ENCODE results near the gene C1orf159. TPM values are rescaled to one million over a fixed set of nuclear protein-coding genes. Genes with fewer than 3 reads are reported as not detected.

The C1orf159 gene
- total and polyA plus RNA-seq, 2 donors (not counting 1 experiment from before 2014, with no cell fraction given) = 2.6 to 3.3 TPM

DNA sequence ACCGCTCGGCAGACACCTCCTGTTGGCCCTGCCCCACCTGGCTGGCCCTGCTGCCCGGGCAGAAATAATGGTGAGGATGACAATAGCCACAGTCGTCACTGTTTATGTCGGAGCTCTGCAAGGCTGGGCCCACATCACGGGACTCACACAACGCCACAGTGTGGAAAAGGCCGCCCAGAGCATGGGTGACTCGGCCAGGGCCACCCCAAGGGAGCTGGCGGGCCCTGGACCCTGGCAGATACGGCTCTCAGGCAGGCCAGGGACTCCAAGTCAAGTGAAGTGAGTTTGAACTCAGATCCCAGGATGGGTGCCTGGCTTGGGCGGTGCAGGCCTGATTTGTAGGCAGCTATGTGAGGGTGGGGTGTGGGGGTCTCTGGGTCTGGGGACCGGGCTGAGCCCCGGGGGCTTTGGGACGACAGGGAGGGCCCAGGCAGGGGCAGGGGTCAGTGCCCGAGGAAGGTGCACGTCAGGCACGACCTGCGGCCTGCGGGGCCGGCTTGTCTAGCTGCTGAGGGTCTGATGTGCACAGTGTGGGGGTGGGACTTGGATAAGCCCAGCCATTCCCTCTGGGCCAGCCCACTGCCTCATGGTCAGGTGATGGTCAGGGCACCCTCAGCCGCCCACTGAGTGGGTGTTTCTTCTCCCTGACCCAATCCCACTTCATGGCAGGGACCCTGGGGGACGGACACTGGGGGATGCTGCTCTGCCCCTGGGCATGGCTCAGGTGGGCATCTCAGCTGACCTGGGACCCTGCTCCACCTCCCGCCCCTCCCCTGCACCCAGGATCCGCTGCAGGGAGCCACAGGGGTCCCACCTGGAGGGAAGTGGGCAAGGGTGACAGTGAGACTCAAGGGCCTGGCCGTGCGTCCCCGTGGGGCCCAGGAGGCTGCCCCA, 42.8 kb downstream of the C1orf159 start:
- Histone ChIP-seq H3K27ac (ENCODE audit: insufficient read depth, low read length) (no peak overlapping the region), H3K4me2 (ENCODE audit: extremely low read depth, insufficient read depth, low read length) (no peak overlapping the region), H4K20me1 (ENCODE audit: control insufficient read depth, extremely low read depth, insufficient read depth, low read length) (no peaks in the 10 kb centered on the region), H3K79me2 (ENCODE audit: control insufficient read depth, insufficient read depth, low read length) (no peaks in the 10 kb centered on the region), H3K27me3 (ENCODE audit: control insufficient read depth, insufficient read depth, low read length) (peaks cover 3% of the 10 kb centered on the region), H3K4me1 (ENCODE audit: control insufficient read depth, extremely low read depth, insufficient read depth, low read length) (no peaks in the 10 kb centered on the region), H3K9me3 (ENCODE audit: control insufficient read depth, insufficient read depth, low read depth, low read length) (no peaks in the 10 kb centered on the region), H2AFZ (ENCODE audit: low read length) (no peak overlapping the region), H3K36me3 (ENCODE audit: control insufficient read depth, insufficient read depth, low read length) (no peaks in the 10 kb centered on the region), H3K9ac (ENCODE audit: insufficient read depth, low read length) (no peak overlapping the region), H3K4me3 (replicated peaks in 1 of 4; ENCODE audit: control extremely low read depth in 1 of 4, insufficient read depth in 1 of 4, low read depth in 3 of 4, low read length in 4 of 4) (no peak overlapping the region)
- DNase-seq (ENCODE audit: low read depth in 2 of 2) = no peak
- TF ChIP-seq, protein P1, sequence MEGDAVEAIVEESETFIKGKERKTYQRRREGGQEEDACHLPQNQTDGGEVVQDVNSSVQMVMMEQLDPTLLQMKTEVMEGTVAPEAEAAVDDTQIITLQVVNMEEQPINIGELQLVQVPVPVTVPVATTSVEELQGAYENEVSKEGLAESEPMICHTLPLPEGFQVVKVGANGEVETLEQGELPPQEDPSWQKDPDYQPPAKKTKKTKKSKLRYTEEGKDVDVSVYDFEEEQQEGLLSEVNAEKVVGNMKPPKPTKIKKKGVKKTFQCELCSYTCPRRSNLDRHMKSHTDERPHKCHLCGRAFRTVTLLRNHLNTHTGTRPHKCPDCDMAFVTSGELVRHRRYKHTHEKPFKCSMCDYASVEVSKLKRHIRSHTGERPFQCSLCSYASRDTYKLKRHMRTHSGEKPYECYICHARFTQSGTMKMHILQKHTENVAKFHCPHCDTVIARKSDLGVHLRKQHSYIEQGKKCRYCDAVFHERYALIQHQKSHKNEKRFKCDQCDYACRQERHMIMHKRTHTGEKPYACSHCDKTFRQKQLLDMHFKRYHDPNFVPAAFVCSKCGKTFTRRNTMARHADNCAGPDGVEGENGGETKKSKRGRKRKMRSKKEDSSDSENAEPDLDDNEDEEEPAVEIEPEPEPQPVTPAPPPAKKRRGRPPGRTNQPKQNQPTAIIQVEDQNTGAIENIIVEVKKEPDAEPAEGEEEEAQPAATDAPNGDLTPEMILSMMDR (conservative IDR thresholded peaks at IDR 0.05 in 1 of 2, IDR thresholded peaks at IDR 0.05 in 1 of 2; ENCODE audit: low read depth in 1 of 2, low read length in 2 of 2) = no peak
- no peak for TF ChIP-seq EZH2 (IDR thresholded peaks at IDR 0.05; ENCODE audit: low read length, missing control alignments)

DNA sequence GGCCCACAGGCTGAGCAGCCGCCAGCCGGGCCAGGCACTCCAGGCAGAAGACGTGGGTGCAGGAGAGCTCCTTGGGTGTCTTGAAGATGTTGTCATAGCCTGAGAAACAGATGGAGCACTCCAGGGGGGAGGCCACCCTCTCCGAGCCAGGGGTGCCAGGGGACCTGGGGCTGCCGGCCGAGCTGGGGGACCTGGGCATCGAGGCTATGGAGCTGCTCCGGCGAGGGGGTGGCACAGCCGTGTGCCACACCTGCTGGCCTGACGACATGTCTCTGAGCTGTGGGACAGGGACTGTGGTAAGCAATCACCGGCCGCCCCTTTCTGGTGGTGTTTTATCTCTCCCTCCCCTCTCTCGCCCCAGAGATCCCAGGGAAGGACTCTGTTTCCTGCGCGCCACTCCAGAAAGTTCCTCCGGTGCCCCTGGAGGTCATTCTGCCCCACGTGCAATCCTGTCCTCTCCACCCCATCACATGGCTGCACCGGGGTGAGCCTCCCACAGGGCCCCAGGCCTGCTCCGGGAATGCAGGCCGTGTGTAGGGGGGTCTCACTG, 43.5 kb downstream of the C1orf159 start:
- no peaks in the 10 kb centered on the region for H4K20me1 ChIP-seq (ENCODE audit: control insufficient read depth, extremely low read depth, insufficient read depth, low read length)
- TF ChIP-seq EZH2 (IDR thresholded peaks at IDR 0.05; ENCODE audit: low read length, missing control alignments) = no peak
- TF ChIP-seq, protein P1 (conservative IDR thresholded peaks at IDR 0.05 in 1 of 2, IDR thresholded peaks at IDR 0.05 in 1 of 2; ENCODE audit: low read depth in 1 of 2, low read length in 2 of 2) = no peak
- H3K27me3 ChIP-seq (ENCODE audit: control insufficient read depth, insufficient read depth, low read length) = peaks cover 3% of the 10 kb centered on the region
- DNase-seq (ENCODE audit: low read depth in 2 of 2) = no peak
- H2AFZ ChIP-seq (ENCODE audit: low read length) = no peak overlapping the region
- no peak overlapping the region for H3K4me3 ChIP-seq (replicated peaks in 1 of 4; ENCODE audit: control extremely low read depth in 1 of 4, insufficient read depth in 1 of 4, low read depth in 3 of 4, low read length in 4 of 4)
- no peak overlapping the region for H3K27ac ChIP-seq (ENCODE audit: insufficient read depth, low read length)
- H3K9ac ChIP-seq (ENCODE audit: insufficient read depth, low read length) = no peak overlapping the region
- H3K36me3 ChIP-seq (ENCODE audit: control insufficient read depth, insufficient read depth, low read length) = no peaks in the 10 kb centered on the region
- no peaks in the 10 kb centered on the region for H3K4me1 ChIP-seq (ENCODE audit: control insufficient read depth, extremely low read depth, insufficient read depth, low read length)
- no peaks in the 10 kb centered on the region for H3K79me2 ChIP-seq (ENCODE audit: control insufficient read depth, insufficient read depth, low read length)
- no peaks in the 10 kb centered on the region for H3K9me3 ChIP-seq (ENCODE audit: control insufficient read depth, insufficient read depth, low read depth, low read length)
- H3K4me2 ChIP-seq (ENCODE audit: extremely low read depth, insufficient read depth, low read length) = no peak overlapping the region

DNA sequence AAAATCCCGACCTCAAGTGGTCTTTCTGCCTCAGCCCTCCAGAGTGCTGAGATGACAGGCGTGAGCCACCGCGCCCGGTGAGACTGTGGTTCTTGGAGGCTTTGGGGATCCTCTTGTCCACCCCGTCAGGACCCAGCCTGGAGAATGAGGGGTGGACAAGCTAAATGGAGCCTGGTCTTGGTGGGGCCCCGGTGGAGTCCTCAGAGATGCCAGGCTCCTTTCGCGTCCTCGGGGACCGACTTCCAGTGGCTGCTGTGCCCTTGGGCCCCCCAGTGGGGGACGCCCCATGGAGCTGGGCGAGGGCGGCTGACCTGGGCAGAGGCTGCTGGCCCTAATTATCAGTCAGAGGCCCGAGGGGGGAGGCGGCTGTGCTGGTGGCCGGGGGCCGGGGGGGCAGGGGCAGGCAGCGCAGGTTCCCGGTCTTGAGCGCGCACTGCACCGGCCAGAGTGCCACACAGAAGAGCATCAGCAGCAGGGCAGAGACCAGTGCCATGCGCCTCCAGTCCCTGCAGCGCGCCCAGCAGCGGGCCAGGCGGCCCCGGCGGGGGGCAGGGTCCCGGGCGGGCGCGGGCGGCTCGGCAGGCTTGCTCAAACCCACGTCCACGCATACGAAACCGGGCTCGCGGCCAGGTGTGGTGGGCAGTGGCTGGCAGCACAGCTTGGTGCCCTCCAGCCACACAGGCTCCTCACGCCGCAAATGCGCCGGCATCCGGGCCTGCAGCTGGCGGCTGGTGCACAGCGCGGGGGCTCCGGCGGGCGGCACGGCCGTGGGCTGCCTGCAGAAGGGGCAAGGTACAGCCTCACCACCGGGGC, 44.2 kb downstream of the C1orf159 start:
- H3K27ac ChIP-seq (ENCODE audit: insufficient read depth, low read length) = no peak overlapping the region
- TF ChIP-seq, protein P1 (conservative IDR thresholded peaks at IDR 0.05 in 1 of 2, IDR thresholded peaks at IDR 0.05 in 1 of 2; ENCODE audit: low read depth in 1 of 2, low read length in 2 of 2) = no peak
- TF ChIP-seq EZH2 (IDR thresholded peaks at IDR 0.05; ENCODE audit: low read length, missing control alignments) = no peak
- H3K4me2 ChIP-seq (ENCODE audit: extremely low read depth, insufficient read depth, low read length) = no peak overlapping the region
- H3K4me1 ChIP-seq (ENCODE audit: control insufficient read depth, extremely low read depth, insufficient read depth, low read length) = no peaks in the 10 kb centered on the region
- no peaks in the 10 kb centered on the region for H4K20me1 ChIP-seq (ENCODE audit: control insufficient read depth, extremely low read depth, insufficient read depth, low read length)
- no peak overlapping the region for H2AFZ ChIP-seq (ENCODE audit: low read length)
- no peaks in the 10 kb centered on the region for H3K36me3 ChIP-seq (ENCODE audit: control insufficient read depth, insufficient read depth, low read length)
- no peak overlapping the region for H3K9ac ChIP-seq (ENCODE audit: insufficient read depth, low read length)
- H3K27me3 ChIP-seq (ENCODE audit: control insufficient read depth, insufficient read depth, low read length) = peaks cover 3% of the 10 kb centered on the region
- H3K79me2 ChIP-seq (ENCODE audit: control insufficient read depth, insufficient read depth, low read length) = no peaks in the 10 kb centered on the region
- H3K4me3 ChIP-seq (replicated peaks in 1 of 4; ENCODE audit: control extremely low read depth in 1 of 4, insufficient read depth in 1 of 4, low read depth in 3 of 4, low read length in 4 of 4) = no peak overlapping the region
- H3K9me3 ChIP-seq (ENCODE audit: control insufficient read depth, insufficient read depth, low read depth, low read length) = no peaks in the 10 kb centered on the region
- DNase-seq (ENCODE audit: low read depth in 2 of 2) = no peak
